Neural cell (in vitro differentiated cells): ENCODE results near the gene AATK. TPM values are rescaled to one million over a fixed set of nuclear protein-coding genes. Genes with fewer than 3 reads are reported as not detected.
A peak's percentile ranks its signal among the peaks of the same experiment; 100 is the strongest.

Experiments
- H2AFZ ChIP-seq: fragments of 200-600, 300-800 bp; sonication (generic), shearing (Covaris generic); 2 replicates; pipeline ENCODE4 v1.6.0; 2014; ENCODE audit warnings: low read depth, mild to moderate bottlenecking, antibody characterized with exemption, low read length, moderate library complexity
- H3F3A ChIP-seq: fragments of 200-600 bp; shearing (Covaris generic); 2 replicates; pipeline ENCODE4 v1.6.1; 2016; ENCODE audit warnings: mild to moderate bottlenecking, moderate library complexity, mixed read lengths, antibody characterized with exemption, low read length; ENCODE audit not compliant: insufficient read depth, poor library complexity, severe bottlenecking
- H3K27ac ChIP-seq: fragments of 200-600, 300-800 bp; sonication (generic), shearing (Covaris generic); 2 replicates; pipeline ENCODE4 v1.5.1; 2014; ENCODE audit warnings: mild to moderate bottlenecking, low read length, moderate library complexity
- H3K27me3 ChIP-seq: fragments of 300-800, 200-600 bp; sonication (generic), shearing (Covaris generic); 2 replicates; pipeline ENCODE4 v1.6.0; 2014; ENCODE audit warnings: mild to moderate bottlenecking, low read depth, low read length, moderate library complexity; ENCODE audit not compliant: insufficient read depth
- H3K36me3 ChIP-seq: fragments of 300-800, 200-600 bp; sonication (generic), shearing (Covaris generic); 2 replicates; pipeline ENCODE4 v1.5.1; 2014; ENCODE audit warnings: mild to moderate bottlenecking, antibody characterized with exemption, low read length, moderate library complexity; ENCODE audit not compliant: insufficient read depth
- H3K4me2 ChIP-seq: fragments of 300-800, 200-600 bp; sonication (generic), shearing (Covaris generic); 2 replicates; pipeline ENCODE4 v1.6.0; 2014; ENCODE audit warnings: mild to moderate bottlenecking, low read length
- H3K4me3 ChIP-seq: fragments of 300-800, 200-600 bp; sonication (generic), shearing (Covaris generic); 2 replicates; pipeline ENCODE4 v1.5.1; 2014; ENCODE audit warnings: mild to moderate bottlenecking, low read length, moderate library complexity
- H3K79me2 ChIP-seq: fragments of 200-600 bp; shearing (Covaris generic); replicated peaks from 2 replicates; pipeline ENCODE4 v1.6.0; 2014; ENCODE audit warnings: mild to moderate bottlenecking, low read length, moderate library complexity; ENCODE audit not compliant: insufficient read depth
- H3K9ac ChIP-seq: fragments of 300-800, 200-600 bp; sonication (generic), shearing (Covaris generic); 2 replicates; pipeline ENCODE4 v1.6.1; 2016; ENCODE audit warnings: mild to moderate bottlenecking, low read length, mixed read lengths
- H3K9me2 ChIP-seq: fragments of 200-600 bp; shearing (Covaris generic); 2 replicates; pipeline ENCODE4 v1.6.1; 2016; ENCODE audit warnings: mild to moderate bottlenecking, low read length, mixed read lengths; ENCODE audit not compliant: insufficient read depth
- H3K9me3 ChIP-seq: fragments of 200-600, 300-800 bp; sonication (generic), shearing (Covaris generic); 2 replicates; pipeline ENCODE4 v1.6.1; 2016; ENCODE audit warnings: mild to moderate bottlenecking, mixed run types, low read length, moderate library complexity, mixed read lengths
- H4K20me1 ChIP-seq: fragments of 200-600 bp; shearing (Covaris generic); 2 replicates; pipeline ENCODE4 v1.6.1; 2016; ENCODE audit warnings: mild to moderate bottlenecking, mixed run types; ENCODE audit not compliant: insufficient read depth
- CTCF ChIP-seq: fragments of 450-650 bp; IDR thresholded peaks from 2 replicates; pipeline ENCODE4 v1.5.1; 2014; ENCODE audit warnings: antibody characterized with exemption, mild to moderate bottlenecking, moderate library complexity; ENCODE audit not compliant: poor library complexity, severe bottlenecking
- EP300 ChIP-seq: fragments of 450-650 bp; conservative IDR thresholded peaks from 2 replicates; pipeline ENCODE4 v1.6.1; 2014; ENCODE audit warnings: antibody characterized with exemption, mild to moderate bottlenecking, moderate library complexity; ENCODE audit not compliant: poor library complexity, severe bottlenecking
- EZH2 ChIP-seq: fragments of 200-600, 300-800 bp; shearing (Covaris generic), sonication (generic); IDR thresholded peaks from 2 replicates; pipeline ENCODE4 v1.6.1; 2014; ENCODE audit warnings: antibody characterized with exemption, low read length, borderline replicate concordance, mild to moderate bottlenecking; ENCODE audit not compliant: insufficient read depth, poor library complexity, severe bottlenecking
- MXI1 ChIP-seq: fragments of 450-650 bp; conservative IDR thresholded peaks from 2 replicates; pipeline ENCODE4 v1.6.1; 2014; ENCODE audit warnings: antibody characterized with exemption, mild to moderate bottlenecking; ENCODE audit not compliant: poor library complexity, severe bottlenecking
- POLR2AphosphoS5 ChIP-seq: IDR thresholded peaks from 2 replicates; pipeline ENCODE4 v1.6.1; 2012
- RAD21 ChIP-seq: fragments of 450-650 bp; conservative IDR thresholded peaks from 2 replicates; pipeline ENCODE4 v1.6.1; 2014; ENCODE audit warnings: antibody characterized with exemption, mild to moderate bottlenecking, moderate library complexity
- REST ChIP-seq: IDR thresholded peaks from 2 replicates; pipeline ENCODE4 v1.6.1; 2012; ENCODE audit warnings: borderline replicate concordance
- SMC3 ChIP-seq: fragments of 450-650 bp; conservative IDR thresholded peaks from 2 replicates; pipeline ENCODE4 v1.6.1; 2014; ENCODE audit warnings: antibody characterized with exemption, mild to moderate bottlenecking, moderate library complexity; ENCODE audit not compliant: poor library complexity
- TAF1 ChIP-seq: IDR thresholded peaks from 2 replicates; pipeline ENCODE4 v1.6.1; 2012; ENCODE audit warnings: low read depth
- polyA plus RNA-seq: library from polyadenylated mRNA; depleted of rRNA; stranded (reverse); fragments of >200 nt; gene quantifications from 2 replicates; pipeline ENCODE4 v1.2.3, GENCODE V29; 2014

AATK gene
- polyA plus RNA-seq, 1 donor from 2014 or later: 11.1 TPM

- Histone ChIP-seq H3K79me2 (no peaks in the 10 kb centered on the region), H3K9ac (peak overlapping the region; percentile 78), H3K4me2 (no peak overlapping the region), H3K4me3 (peak overlapping the region; percentile 56), H3F3A (peaks cover 11% of the 10 kb centered on the region), H4K20me1 (no peaks in the 10 kb centered on the region), H2AFZ (no peak overlapping the region), H3K9me2 (no peaks in the 10 kb centered on the region), H3K27ac (peak overlapping the region; percentile 96), H3K9me3 (no peaks in the 10 kb centered on the region), H3K36me3 (no peaks in the 10 kb centered on the region), H3K27me3 (no peaks in the 10 kb centered on the region)
- TF ChIP-seq MXI1 (no peak), EP300 (no peak), SMC3 (no peak), RAD21 (no peak), POLR2AphosphoS5 (no peak), TAF1 (no peak), EZH2 (no peak), REST (no peak), CTCF (no peak)
These were observed 69.3 kb downstream of the AATK start for GRCh38 chr17:81096741-81097133.

- Histone ChIP-seq H3K36me3 (no peaks in the 10 kb centered on the region), H2AFZ (no peak overlapping the region), H3K79me2 (no peaks in the 10 kb centered on the region), H3K9me3 (no peaks in the 10 kb centered on the region), H3K27me3 (no peaks in the 10 kb centered on the region), H3K9me2 (no peaks in the 10 kb centered on the region), H3K4me3 (peak overlapping the region; percentile 56), H3F3A (peaks cover 11% of the 10 kb centered on the region), H4K20me1 (no peaks in the 10 kb centered on the region), H3K9ac (peak overlapping the region; percentile 78), H3K4me2 (peak overlapping the region; percentile 61), H3K27ac (peak overlapping the region; percentile 96)
- no peak for TF ChIP-seq CTCF
- TF ChIP-seq REST: no peak
- TF ChIP-seq RAD21: no peak
These were observed 70.6 kb downstream of the AATK start for GRCh38 chr17:81095383-81095762.
